Measurements from ENCODE around the gene SHC4.

DNA sequence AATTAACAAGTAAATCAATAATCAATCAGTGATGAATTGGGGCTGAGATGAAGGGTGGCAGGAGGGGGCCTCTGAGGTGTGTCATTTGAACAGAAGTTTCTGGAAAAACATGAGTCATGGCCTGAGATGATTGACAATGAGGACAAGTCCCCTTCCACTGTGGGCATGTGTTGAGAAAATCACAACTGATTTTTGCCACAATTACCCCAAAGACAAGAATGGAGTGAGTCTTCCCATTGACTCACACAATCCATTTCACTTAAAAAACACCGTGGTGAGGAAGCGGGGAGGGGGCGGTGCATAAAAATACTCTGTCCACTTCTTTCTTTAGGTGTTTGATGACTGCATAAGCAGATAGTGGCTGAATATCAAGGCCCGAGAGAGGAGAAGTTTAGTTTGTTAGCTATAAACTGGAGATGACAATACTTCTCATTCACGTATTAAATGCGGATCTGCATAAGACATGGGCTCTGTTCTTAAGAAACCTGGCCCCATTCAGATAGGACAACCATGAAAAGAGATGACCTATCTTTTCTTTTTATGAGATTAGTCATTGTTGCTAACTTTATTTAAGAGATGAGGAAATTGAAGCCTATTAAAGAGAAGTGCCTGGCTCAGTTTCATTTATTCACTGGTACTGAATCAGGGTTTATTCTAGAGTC, 34.7 kb downstream of the SHC4 start:
- TF ChIP-seq, protein P1, sequence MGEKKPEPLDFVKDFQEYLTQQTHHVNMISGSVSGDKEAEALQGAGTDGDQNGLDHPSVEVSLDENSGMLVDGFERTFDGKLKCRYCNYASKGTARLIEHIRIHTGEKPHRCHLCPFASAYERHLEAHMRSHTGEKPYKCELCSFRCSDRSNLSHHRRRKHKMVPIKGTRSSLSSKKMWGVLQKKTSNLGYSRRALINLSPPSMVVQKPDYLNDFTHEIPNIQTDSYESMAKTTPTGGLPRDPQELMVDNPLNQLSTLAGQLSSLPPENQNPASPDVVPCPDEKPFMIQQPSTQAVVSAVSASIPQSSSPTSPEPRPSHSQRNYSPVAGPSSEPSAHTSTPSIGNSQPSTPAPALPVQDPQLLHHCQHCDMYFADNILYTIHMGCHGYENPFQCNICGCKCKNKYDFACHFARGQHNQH (CRISPR knock-in tag; IDR thresholded peaks at IDR 0.05), result no peak
- TF ChIP-seq PHF20 (CRISPR knock-in tag; IDR thresholded peaks at IDR 0.05), result no peak
- TF ChIP-seq ZBTB42 (CRISPR knock-in tag; IDR thresholded peaks at IDR 0.05), result no peak
